Left kidney (tissue), 1 donor: Measurements from ENCODE around the gene GPR82. TPM values are rescaled to one million over a fixed set of nuclear protein-coding genes. Genes with fewer than 3 reads are reported as not detected.

ENCODE experiments used
- polyA plus RNA-seq: library from polyadenylated mRNA; unstranded; fragments of 120-200 nt; gene quantifications from one replicate; pipeline ENCODE4 v1.2.1, GENCODE V29; 2013; ENCODE audit not compliant: insufficient read length

The GPR82 gene
- polyA plus RNA-seq, 1 donor: 0.25 TPM

Other genes with a start within 250 kb of the GPR82 start
- 5.4 TPM for gene GPR34, start 35.2 kb upstream of the GPR82 start, polyA plus RNA-seq
- gene CASK, start 199.4 kb downstream of the GPR82 start, polyA plus RNA-seq: 53.0 TPM